GM18909 (cell line): Measurements from ENCODE around the gene CNBP.

Experiments
- ATAC-seq: cut with Tn5 transposase; IDR thresholded peaks from one replicate; pipeline ENCODE4 v1.9.1; 2021; ENCODE audit warnings: mild to moderate bottlenecking; ENCODE audit not compliant: unreplicated experiment, poor library complexity

Gene CNBP

DNA sequence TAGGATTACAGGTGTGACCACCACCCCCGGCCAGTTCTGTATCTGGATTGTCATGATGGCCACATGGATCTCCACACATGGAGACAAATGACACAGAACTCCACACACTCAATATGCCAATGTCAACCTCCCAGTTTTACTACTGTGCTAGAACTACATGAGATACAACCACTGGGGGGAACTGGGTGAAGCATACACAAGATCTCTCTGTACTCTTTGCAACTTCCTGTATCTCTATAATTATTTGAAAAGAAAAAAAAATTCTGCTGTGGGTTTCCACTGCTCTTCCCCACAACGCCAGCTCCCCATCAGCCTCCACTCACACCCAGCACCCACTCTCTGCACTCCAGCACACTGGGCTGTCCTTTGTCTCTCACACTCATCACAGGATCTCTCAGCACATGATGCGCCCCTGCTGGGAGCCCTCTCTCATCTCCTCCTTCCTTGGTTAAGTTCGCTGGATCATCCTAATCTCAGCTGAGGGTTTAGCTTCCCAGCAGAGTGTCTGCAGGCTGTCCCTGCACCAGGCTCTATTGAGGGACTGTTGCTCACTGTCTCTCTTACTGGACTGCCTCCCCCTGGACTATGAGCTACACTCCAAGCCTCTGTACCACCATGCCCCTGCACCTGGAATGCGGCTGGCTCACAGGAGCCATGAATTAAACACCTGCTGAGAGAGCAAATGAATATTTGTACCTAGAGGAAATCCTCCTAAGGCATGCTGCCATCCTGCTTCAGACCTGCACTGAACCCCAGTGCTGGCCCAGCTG, 51.4 kb downstream of the CNBP start:
- no peak for ATAC-seq

DNA sequence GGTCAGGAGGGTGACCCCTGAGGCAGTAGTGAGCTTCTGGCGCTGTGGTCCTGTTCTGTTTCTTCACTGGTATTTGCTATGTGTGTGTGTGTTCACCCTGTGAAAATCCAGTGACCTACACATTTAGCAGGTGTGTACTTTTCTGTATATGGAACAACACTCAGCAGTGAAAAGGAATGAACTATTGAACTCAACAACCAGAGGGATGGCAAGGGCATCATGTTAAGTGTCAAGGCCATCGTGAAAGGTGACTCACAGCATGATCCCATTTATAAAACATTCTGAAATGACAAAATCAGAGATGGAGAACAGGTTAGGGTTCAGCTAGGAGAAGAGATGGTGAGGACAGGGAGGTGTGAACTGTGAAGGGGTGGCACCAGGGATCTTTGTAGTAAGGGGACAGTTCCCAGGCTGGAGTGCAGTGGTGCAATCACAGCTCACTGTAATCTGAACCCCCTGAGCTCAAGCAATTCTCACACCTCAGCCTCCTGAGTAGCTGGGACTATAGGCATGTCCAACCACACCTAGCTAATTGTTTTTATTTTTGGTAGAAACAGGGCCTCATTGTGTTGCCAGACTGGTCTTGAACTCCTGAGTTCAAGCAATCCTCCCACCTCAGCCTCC, 52.1 kb downstream of the CNBP start:
- no peak for ATAC-seq

DNA sequence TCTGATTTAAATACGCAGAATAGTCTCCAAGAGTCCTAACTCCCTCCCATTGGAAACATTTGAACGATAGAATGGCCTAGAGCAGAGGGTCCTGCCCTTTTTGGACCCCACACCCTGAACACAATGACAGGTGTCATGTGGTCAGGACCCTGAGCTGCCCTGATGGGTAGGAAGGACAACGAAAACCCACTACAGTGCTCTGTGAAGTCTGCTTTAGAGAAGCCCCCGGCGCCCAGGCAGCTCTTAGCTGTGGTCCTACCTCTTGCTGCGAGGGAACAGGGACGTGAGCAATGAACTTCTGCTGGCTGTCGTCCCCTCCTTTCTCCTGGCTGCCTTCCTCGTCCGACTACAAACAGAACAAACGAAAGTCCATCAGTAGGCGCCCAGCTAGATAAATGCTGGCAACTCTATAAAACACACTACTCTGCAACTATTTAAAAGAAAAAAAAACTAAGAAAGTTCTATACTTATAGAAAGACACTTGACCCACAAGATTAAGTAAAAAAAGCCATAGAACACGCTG, 53.3 kb downstream of the CNBP start:
- ATAC-seq = no peak

DNA sequence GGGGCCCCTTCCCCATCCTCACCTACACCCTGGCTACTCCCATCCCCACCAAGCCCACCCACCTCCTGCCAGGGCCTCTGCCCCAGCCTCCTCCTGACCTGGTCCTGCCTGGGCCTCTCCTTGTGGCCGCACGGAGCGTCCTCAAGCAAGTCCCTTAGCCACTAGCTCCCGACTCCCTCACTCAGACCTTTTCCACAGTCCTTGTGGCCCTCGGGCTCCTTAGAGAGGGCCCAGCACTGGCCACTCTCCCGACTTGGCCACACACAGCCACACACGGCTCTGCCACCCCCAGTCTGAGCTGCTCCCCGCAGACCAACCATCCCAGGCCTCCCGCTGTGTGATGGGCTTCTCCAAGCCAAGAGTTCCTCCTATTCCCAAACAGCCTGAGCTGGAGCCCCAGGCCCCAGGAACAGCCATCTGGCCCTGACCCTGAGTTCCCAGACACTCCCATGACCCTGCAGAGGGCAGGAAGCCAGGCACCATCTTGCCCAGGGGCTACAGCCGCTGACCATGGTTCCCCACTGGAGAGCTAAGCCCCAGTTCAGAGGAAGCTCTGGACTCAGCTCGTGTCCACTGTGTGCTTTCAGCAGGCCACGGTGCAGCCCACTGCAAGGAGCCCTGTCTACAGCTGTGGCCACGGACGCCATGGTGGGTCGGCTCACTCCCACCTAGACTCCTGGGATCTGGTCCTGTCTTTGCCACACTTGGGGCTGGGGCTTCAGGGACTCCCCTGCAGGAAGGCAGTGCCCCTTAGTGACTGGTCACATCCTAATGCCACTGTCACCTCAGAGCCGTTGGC, 55.1 kb downstream of the CNBP start:
- ATAC-seq = no peak

DNA sequence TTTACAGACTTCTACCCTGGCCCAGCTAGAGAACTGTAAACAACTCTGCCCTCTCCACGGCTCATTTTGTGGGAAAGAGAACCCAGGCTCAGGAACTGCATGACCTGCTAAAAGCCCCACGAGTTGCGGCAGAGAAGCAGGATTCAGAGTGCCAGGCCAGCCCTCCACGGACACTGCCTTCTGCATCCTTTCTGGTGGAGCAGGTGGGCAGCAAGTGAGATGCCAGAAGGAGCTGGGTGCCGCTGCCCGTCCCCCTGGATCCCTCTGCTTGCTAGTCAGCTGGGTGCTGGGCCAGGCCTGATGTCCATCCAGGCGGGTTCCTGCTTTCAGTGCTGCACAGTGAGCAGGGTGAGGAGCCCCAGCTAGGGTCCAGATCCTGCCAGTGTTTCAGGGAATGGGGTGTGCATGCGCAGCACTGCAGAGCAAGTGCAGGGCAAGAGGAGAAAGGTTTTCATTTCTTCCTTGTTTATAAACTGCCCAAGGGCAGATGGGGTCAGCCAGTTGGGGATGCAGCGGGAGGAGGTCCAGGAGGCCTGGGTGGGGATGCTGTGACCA, 56.9 kb downstream of the CNBP start:
- no peak for ATAC-seq

DNA sequence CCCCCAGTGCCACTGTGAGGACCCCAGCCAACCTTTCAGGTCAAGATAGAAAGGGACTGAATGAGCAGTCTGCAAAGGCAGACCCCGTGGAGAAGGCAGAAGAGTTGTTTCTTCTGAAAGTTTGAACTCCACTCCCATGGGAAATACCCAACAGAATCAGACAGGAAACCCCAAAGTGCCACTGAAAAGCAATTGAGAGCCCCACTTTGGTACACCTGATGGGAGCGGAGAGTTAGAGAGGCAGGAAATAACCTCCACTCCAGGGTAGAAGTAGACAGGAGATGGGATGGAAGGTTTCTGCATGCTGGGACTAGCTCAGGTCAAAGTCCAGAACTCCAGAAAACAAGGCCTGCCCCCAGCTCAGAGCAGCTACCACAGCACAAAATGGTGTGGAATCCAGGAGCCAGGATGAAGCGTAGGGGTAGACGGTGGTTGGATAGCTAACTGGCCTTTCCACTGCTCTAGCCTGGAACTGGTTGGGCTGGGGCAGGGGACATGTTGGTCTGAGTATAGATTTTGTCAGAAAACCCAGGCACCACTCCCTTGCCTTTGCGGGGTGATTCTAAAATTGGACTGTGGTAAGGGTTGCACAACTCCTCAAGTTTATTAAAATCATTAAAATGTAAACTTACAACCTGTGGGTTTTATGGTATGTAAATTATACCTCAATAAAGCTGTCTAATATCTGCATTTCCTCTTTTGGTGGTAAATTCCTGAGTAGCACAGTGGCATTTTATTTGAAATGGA, 60.2 kb downstream of the CNBP start:
- no peak for ATAC-seq

DNA sequence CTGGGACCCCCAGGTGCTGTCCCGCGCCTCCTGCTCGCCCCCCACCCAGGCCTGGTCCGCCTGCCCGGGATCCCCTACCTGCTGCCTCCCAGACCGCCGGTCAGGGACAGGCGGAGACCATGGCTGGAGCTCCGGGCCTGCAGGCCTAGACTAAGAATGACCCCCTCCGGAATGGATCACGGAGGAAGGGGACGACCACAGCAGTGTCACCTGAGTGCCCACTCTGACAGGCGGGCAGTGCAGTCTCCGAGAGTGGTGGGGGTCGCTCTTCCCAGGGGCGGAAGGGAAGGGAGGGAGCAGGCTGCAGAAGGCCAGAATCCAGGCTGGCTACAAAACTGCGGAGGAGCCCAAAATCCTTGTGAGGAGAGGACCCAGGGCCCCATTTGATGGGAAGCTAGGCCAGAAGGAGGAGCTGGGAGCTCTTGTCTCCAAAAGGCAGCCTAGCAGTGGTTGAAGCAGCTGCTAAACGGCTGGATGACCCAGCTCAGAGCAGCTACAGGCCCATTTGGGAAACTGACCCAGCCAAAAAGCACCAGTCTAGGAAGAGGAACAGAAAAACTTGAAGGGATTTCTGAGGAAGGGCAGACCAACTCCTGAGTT, 61.2 kb downstream of the CNBP start:
- no peak for ATAC-seq

DNA sequence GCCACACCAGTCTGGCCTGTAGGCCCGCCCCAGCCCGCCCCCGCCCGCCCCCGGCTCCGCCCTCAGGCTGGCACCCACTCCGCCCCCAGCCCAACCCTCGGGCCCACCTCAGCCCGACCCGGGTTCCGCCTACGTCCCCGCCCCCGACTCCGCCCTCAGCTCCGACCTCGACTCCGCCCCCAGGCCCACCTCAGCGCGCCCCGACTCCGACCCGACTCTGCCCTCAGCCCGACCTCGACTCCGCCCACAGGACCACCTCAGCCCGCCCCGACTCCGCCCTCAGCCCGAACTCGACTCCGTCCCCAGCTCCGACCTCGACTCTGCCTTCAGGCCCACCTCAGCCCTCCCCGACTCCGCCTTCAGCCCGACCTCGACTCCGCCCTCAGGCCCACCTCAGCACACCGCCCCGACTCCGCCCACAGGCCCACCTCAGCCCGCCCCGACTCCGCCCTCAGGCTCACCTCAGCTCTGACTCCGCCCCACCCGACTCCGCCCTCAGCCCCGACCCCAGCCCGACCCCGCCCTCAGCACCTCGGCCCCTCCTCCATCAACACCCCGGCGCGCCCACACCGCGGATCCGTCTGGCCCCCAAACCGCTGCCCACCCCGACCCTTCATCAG, 61.8 kb downstream of the CNBP start, which contains the start of gene RAB43:
TSS of gene RAB43 (minus strand) at position 13 of the 620 bp plus-strand sequence. CDS start 315 bp downstream, outside the sequence.
- peak; percentile 39 for ATAC-seq

DNA sequence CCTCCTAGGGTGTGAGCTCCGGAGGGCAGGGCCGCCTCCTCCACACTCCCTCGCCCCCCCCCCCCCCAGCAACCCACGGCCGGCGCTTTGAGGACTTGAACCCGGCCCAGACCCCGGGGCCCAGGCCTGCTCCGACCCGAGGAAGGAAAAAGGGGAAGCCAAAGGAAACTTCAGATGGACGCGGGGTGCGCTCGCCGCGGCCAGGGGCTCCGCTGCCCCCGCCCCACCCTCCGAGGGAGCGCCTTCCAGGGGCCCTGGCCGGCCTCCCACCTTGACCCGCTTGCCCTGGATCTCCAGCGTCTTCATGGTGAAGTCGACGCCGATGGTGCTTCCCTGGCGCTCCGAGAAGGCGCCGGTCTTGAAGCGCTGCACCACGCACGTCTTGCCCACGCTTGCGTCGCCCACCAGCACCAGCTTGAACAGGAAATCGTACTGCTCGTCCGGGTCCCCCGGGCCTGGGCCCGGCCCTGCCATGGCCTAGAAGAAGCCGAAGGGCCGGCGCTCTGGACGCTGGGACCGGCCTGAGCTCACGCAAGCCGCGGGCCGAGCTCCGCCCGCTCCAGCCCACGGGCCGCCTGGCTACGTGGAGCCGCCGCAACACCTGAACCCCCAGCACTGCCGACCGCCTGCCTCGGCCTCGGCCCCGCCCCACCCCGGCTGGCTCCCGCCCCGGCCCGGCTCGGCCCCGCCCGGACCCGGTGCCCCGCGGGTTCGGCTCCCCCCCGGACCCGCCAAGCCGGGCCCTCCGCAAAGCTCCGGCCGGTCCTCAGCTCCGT, 62.5 kb downstream of the CNBP start:
- ATAC-seq = peak; percentile 26

DNA sequence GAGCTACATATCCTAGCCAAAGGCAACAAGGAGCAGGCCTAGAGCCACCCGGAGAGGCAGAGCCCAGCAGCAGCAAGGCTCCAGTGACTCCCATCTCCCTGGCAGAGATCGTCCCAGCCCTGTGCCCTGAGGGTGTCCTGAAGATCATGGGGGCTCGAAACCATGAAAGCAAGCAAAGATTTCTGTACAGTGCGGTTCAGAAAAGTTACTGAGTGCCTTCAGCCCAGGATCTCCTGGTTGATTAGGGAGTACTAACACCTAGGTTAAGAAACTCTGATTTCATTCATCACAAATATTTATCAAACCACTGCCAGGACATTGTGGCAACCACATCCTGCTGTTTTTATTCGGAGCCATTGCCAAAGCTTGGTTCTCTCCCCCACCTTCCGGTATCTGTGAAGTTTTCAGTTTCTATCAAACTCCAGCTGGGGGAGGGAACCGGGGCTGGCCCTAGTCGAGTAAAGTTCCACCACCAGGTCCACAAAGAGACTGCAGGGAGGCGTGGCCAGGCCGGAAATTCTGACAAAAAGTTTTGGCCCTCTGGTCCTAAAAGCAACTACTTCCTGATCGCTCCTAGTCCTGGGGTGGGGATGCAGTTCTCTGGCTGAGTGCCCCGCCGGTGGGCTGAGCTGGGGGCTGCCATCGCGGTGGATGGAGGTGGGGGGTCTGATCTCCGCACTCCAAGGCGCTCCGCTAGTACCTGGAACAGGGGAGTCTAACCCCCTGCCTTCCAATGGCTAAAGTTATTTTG, 63.3 kb downstream of the CNBP start:
- peak; percentile 72 for ATAC-seq

DNA sequence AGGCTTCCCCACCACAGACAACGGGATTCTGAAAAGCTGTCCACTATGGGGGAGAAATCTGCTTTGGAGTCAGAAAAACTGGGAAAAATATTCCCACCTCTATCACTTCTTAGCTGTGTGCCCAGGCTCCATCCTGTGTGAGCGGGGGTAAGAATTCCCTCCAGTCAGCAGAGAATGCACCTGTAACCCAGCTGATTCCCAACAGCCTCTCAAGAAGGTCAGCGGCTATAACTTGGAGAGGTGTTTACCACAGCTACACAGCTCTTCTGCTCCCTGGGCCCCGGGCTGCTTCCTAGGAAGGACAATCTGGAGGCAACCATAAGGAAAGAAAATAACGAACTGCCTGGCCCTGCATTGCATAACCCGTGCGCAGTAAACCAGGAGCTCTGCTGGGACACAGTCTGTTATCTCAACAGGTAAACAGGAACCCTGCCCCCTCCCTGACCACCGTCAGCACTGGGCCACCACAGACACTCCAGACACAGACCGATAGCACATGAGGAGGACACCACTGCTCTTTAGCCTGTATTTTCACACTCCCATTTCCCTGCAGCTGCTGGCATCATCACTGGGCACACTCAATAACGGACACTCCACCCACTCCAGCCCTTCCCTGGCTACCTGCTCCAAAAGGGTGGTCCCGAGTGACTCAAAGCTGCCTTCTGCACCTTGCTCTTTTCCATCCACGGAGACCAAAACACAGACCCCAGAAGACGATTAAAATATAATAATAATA, 64.2 kb downstream of the CNBP start:
- ATAC-seq = no peak

DNA sequence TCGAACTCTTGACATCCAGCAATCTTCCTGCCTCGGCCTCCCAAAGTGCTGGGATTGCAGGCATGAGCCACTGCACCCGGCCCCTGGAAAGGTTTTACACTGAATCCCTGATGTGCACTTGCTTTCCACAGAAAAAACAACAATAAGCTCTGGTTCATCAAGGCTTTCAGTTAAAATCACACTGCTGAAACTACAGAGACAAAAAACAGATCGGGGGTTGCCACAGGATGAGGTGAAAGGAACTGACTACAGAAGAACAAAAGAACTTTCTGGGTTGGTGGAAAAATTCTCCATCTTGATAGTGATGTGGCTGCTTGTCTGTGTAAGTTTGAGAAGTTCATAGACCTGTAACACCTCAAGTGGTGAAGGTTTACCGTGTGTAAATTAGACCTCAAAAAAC, 65.0 kb downstream of the CNBP start:
- no peak for ATAC-seq
